Measurements from ENCODE around the gene FOXS1. TPM values are rescaled to one million over a fixed set of nuclear protein-coding genes. Genes with fewer than 3 reads are reported as not detected.

The FOXS1 gene
- total and polyA plus RNA-seq, 3 experiments from 2014 or later: not detected

DNA sequence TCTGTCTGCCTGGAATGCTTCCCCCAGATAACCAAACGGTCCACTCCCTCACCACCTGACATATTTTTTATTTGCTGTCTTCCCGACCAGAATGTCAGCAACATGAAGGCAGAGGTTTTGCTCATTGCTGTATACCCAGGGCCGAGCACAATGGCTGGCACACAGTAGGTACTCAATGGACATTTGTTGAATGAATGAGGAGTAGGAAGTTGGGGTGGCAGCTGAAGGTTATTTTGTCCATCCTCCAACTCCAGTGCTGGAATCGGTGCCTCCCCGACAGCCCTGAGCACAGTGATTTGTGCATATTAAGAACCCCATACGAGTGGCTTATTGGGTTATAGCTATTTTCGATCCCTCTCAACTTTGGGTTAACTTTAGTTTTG is 14.6 kb upstream of the FOXS1 start:
- CTCF ChIA-PET: interaction anchor here (1.0 to 2.5 kb wide), 4 partner anchors 8 to 93 kb away, joined by 4 to 6 read pairs (median 6); no protein-coding TSS in a partner anchor
- Mint-ChIP-seq H3K36me3 (no peaks in the 10 kb centered on the region), H3K27me3 (peaks cover 9 to 13% of the 10 kb centered on the region in 2 donors), H3K4me3 (peak overlapping the region in 5 of 7 donors; percentile 8 to 54 (median 39)), H3K4me1 (peaks cover 0 to 17% (median 5%) of the 10 kb centered on the region in 3 donors), H3K27ac (no peak overlapping the region), H3K9me3 (no peaks in the 10 kb centered on the region)
- Histone ChIP-seq H3K36me3 (ENCODE audit: insufficient read depth, low read length) (no peaks in the 10 kb centered on the region), H3K27ac (ENCODE audit: low read depth, low read length) (no peak overlapping the region), H3K27me3 (ENCODE audit: insufficient read depth, low read length, poor library complexity, severe bottlenecking) (peaks cover 16% of the 10 kb centered on the region), H3K9me3 (ENCODE audit: low read length) (no peaks in the 10 kb centered on the region), H3K4me1 (ENCODE audit: insufficient read depth, low read length) (peaks cover 7% of the 10 kb centered on the region), H3K4me3 (ENCODE audit: low read length) (no peak overlapping the region)
- DNase-seq: no peak
- POLR2A ChIA-PET: no interaction called here

GRCh38 chr20:31859266-31859997 is 14.0 kb upstream of the FOXS1 start:
- peaks cover 0 to 17% (median 5%) of the 10 kb centered on the region in 3 donors for H3K4me1 Mint-ChIP-seq
- H3K4me3 ChIP-seq (ENCODE audit: low read length): no peak overlapping the region
- no peak overlapping the region for H3K27ac ChIP-seq (ENCODE audit: low read depth, low read length)
- H3K27ac Mint-ChIP-seq: no peak overlapping the region
- peaks cover 16% of the 10 kb centered on the region for H3K27me3 ChIP-seq (ENCODE audit: insufficient read depth, low read length, poor library complexity, severe bottlenecking)
- peaks cover 9 to 13% of the 10 kb centered on the region in 2 donors for H3K27me3 Mint-ChIP-seq
- POLR2A ChIA-PET: no interaction called here
- CTCF ChIA-PET: interaction anchor here (1.0 to 2.5 kb wide), 4 partner anchors 8 to 93 kb away, joined by 4 to 6 read pairs (median 6); no protein-coding TSS in a partner anchor
- no peaks in the 10 kb centered on the region for H3K9me3 ChIP-seq (ENCODE audit: low read length)
- H3K36me3 ChIP-seq (ENCODE audit: insufficient read depth, low read length): no peaks in the 10 kb centered on the region
- no peak for DNase-seq
- H3K4me3 Mint-ChIP-seq: peak overlapping the region in 3 of 7 donors; percentile 32 to 54 (median 41)
- no peaks in the 10 kb centered on the region for H3K36me3 Mint-ChIP-seq
- no peaks in the 10 kb centered on the region for H3K9me3 Mint-ChIP-seq
- H3K4me1 ChIP-seq (ENCODE audit: insufficient read depth, low read length): peaks cover 7% of the 10 kb centered on the region

- Histone ChIP-seq H3K36me3 (ENCODE audit: insufficient read depth, low read length) (no peaks in the 10 kb centered on the region), H3K27ac (ENCODE audit: low read depth, low read length) (no peak overlapping the region), H3K4me1 (ENCODE audit: insufficient read depth, low read length) (peaks cover 7% of the 10 kb centered on the region), H3K27me3 (ENCODE audit: insufficient read depth, low read length, poor library complexity, severe bottlenecking) (peaks cover 16% of the 10 kb centered on the region), H3K4me3 (ENCODE audit: low read length) (no peak overlapping the region), H3K9me3 (ENCODE audit: low read length) (no peaks in the 10 kb centered on the region)
- peak overlapping the region in 1 of 8 donors; percentile 24 for H3K27ac Mint-ChIP-seq
- peaks cover 9 to 13% of the 10 kb centered on the region in 2 donors for H3K27me3 Mint-ChIP-seq
- POLR2A ChIA-PET: no interaction called here
- no peak for DNase-seq
- H3K9me3 Mint-ChIP-seq: no peaks in the 10 kb centered on the region
- H3K36me3 Mint-ChIP-seq: no peaks in the 10 kb centered on the region
- CTCF ChIA-PET: interaction anchor here (2.5 kb wide), 1 partner anchor 12 kb away, joined by 6 read pairs; no protein-coding TSS in a partner anchor
- no peak overlapping the region for H3K4me3 Mint-ChIP-seq
- peaks cover 0 to 17% (median 5%) of the 10 kb centered on the region in 3 donors for H3K4me1 Mint-ChIP-seq
Measured at GRCh38 chr20:31858760-31859083, 13.3 kb upstream of the FOXS1 start.

DNA sequence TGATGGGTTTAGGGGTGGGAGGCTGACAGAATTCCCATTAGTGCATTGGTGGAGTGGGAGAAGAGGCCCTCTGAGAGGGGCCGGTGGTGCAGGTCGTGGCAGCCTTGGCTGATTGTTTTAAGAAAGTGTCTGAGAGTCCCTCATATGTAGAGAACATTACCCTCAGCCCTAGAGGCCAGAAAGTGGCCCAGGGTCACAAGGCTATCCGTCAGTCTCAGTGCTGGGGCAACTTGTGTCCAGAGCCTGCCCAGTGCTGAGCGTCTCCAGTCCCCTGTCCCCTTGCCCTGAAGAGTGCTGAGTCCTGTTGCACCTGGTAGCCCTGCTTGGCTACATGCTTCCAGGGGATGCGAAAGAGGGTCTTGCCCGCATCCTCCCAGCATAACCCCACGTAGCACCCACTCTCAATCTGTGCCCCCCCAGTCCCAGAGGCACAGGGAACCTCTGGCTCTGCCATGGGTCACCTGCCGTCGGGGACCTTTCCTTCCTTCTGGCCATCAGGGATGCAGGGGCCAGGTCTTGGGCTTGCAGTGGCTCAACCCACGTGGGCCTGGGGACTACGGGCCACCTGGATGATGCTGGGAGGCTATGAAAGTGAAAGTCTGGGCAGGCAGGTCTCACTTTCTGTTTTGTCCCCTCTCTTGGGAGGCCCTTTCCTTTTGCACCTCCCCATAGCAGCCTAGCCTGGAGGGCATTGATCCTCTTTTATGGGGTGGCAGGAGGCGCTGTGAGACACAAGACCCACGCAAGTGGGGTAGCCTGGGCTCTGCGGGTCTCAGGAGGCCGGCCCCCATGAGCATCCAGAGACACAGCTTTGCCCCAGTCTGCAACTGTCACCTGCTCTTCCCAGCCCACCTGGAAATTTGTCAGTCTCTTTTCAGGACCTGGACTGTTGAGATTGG is 12.7 kb upstream of the FOXS1 start:
- H3K27me3 Mint-ChIP-seq: peaks cover 9 to 12% of the 10 kb centered on the region in 2 donors

GRCh38 chr20:31856516-31856915 is 11.1 kb upstream of the FOXS1 start:
- no peak overlapping the region for H3K4me3 ChIP-seq (ENCODE audit: low read length)

More for the DNA sequence above, 12.7 kb upstream of the FOXS1 start:
- no peak overlapping the region for H3K4me3 ChIP-seq (ENCODE audit: low read length)
- H3K4me3 Mint-ChIP-seq: no peak overlapping the region
- DNase-seq: no peak
- H3K4me1 ChIP-seq (ENCODE audit: insufficient read depth, low read length): peaks cover 7% of the 10 kb centered on the region
- POLR2A ChIA-PET: no interaction called here
- no peaks in the 10 kb centered on the region for H3K9me3 Mint-ChIP-seq
- H3K27ac Mint-ChIP-seq: peak overlapping the region in 1 of 8 donors; percentile 24
- peaks cover 0 to 17% (median 5%) of the 10 kb centered on the region in 3 donors for H3K4me1 Mint-ChIP-seq
- no peak overlapping the region for H3K27ac ChIP-seq (ENCODE audit: low read depth, low read length)
- no peaks in the 10 kb centered on the region for H3K36me3 Mint-ChIP-seq
- H3K27me3 ChIP-seq (ENCODE audit: insufficient read depth, low read length, poor library complexity, severe bottlenecking): peaks cover 16% of the 10 kb centered on the region
- no peaks in the 10 kb centered on the region for H3K36me3 ChIP-seq (ENCODE audit: insufficient read depth, low read length)
- no peaks in the 10 kb centered on the region for H3K9me3 ChIP-seq (ENCODE audit: low read length)
- CTCF ChIA-PET: interaction anchor here (2.5 kb wide), 1 partner anchor 11 kb away, joined by 6 read pairs; no protein-coding TSS in a partner anchor

DNA sequence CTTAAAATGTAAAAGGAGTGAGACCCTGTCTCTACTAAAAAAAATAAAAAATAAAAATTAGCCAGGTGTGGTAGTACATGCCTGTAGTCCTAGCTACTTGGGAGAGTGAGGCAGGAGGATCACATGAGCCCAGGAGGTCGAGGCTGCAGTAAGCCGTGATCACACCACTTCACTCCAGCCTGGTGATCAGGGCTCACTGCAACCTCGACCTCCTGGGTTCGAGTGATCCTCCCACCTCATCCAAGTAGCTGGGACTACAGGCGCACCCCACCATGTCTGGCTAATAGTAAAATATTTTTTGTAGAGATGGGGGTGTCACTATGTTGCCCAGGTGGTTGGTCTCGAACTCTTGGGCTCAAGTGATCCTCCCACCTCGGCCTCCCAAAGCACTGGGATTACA is 8.1 kb upstream of the FOXS1 start:
- peaks cover 26% of the 10 kb centered on the region for H3K27me3 ChIP-seq (ENCODE audit: insufficient read depth, low read length, poor library complexity, severe bottlenecking)
- CTCF ChIA-PET: interaction anchor here (0.8 to 4.8 kb wide), 12 partner anchors 10 to 799 kb away, joined by 3 to 43 read pairs (median 4); partner anchors contain the start of gene PDRG1
- H3K4me1 ChIP-seq (ENCODE audit: insufficient read depth, low read length): no peaks in the 10 kb centered on the region
- no peak overlapping the region for H3K4me3 ChIP-seq (ENCODE audit: low read length)
- no peak overlapping the region for H3K27ac ChIP-seq (ENCODE audit: low read depth, low read length)
- POLR2A ChIA-PET: no interaction called here
- no peaks in the 10 kb centered on the region for H3K36me3 ChIP-seq (ENCODE audit: insufficient read depth, low read length)
- H3K4me3 Mint-ChIP-seq: no peak overlapping the region
- peaks cover 16 to 26% of the 10 kb centered on the region in 2 donors for H3K27me3 Mint-ChIP-seq
- H3K27ac Mint-ChIP-seq: no peak overlapping the region
- no peak for DNase-seq
- no peaks in the 10 kb centered on the region for H3K9me3 Mint-ChIP-seq
- H3K4me1 Mint-ChIP-seq: no peaks in the 10 kb centered on the region
- no peaks in the 10 kb centered on the region for H3K36me3 Mint-ChIP-seq
- no peaks in the 10 kb centered on the region for H3K9me3 ChIP-seq (ENCODE audit: low read length)

More at GRCh38 chr20:31856516-31856915, 11.1 kb upstream of the FOXS1 start:
- H3K4me1 Mint-ChIP-seq: peaks cover 0 to 11% (median 0%) of the 10 kb centered on the region in 3 donors
- no peak overlapping the region for H3K27ac Mint-ChIP-seq
- ChIA-PET POLR2A (no interaction called here), CTCF (interaction anchor here (0.7 to 2.3 kb wide), 5 partner anchors 10 to 922 kb away, joined by 3 to 7 read pairs (median 4); partner anchors contain the start of gene PDRG1)
- H3K4me1 ChIP-seq (ENCODE audit: insufficient read depth, low read length): peaks cover 7% of the 10 kb centered on the region
- no peak for DNase-seq
- no peaks in the 10 kb centered on the region for H3K9me3 Mint-ChIP-seq
- no peak overlapping the region for H3K4me3 Mint-ChIP-seq
- no peaks in the 10 kb centered on the region for H3K36me3 ChIP-seq (ENCODE audit: insufficient read depth, low read length)
- H3K36me3 Mint-ChIP-seq: no peaks in the 10 kb centered on the region
- peaks cover 19% of the 10 kb centered on the region for H3K27me3 ChIP-seq (ENCODE audit: insufficient read depth, low read length, poor library complexity, severe bottlenecking)
- H3K27ac ChIP-seq (ENCODE audit: low read depth, low read length): no peak overlapping the region
- peaks cover 10 to 17% of the 10 kb centered on the region in 2 donors for H3K27me3 Mint-ChIP-seq
- H3K9me3 ChIP-seq (ENCODE audit: low read length): no peaks in the 10 kb centered on the region

- no peaks in the 10 kb centered on the region for H3K36me3 Mint-ChIP-seq
- H3K9me3 Mint-ChIP-seq: no peaks in the 10 kb centered on the region
- Histone ChIP-seq H3K36me3 (ENCODE audit: insufficient read depth, low read length) (no peaks in the 10 kb centered on the region), H3K4me1 (ENCODE audit: insufficient read depth, low read length) (no peaks in the 10 kb centered on the region), H3K4me3 (ENCODE audit: low read length) (no peak overlapping the region), H3K9me3 (ENCODE audit: low read length) (no peaks in the 10 kb centered on the region), H3K27ac (ENCODE audit: low read depth, low read length) (no peak overlapping the region), H3K27me3 (ENCODE audit: insufficient read depth, low read length, poor library complexity, severe bottlenecking) (peaks cover 14% of the 10 kb centered on the region)
- no peak overlapping the region for H3K27ac Mint-ChIP-seq
- DNase-seq: no peak
- POLR2A ChIA-PET: no interaction called here
- H3K4me1 Mint-ChIP-seq: no peaks in the 10 kb centered on the region
- CTCF ChIA-PET: interaction anchor here (0.9 to 4.8 kb wide), 11 partner anchors 9 to 240 kb away, joined by 3 to 43 read pairs (median 6); partner anchors contain the start of gene PDRG1
- H3K4me3 Mint-ChIP-seq: no peak overlapping the region
- H3K27me3 Mint-ChIP-seq: peaks cover 16 to 29% of the 10 kb centered on the region in 2 donors
Measured at GRCh38 chr20:31851240-31851955, 6.0 kb upstream of the FOXS1 start.
